Measurements from ENCODE around the gene RNF182. TPM values are rescaled to one million over a fixed set of nuclear protein-coding genes. Genes with fewer than 3 reads are reported as not detected.
A peak's percentile ranks its signal among the peaks of the same experiment; 100 is the strongest.

Gene RNF182
- total and polyA plus RNA-seq, 9 of the 15 experiments (the other 6 are each of a cell fraction or from before 2014, with no cell fraction given) = 12.8 to 22.8 (median 17.5) TPM

GRCh38 chr6:13946506-13946905, 21.8 kb downstream of the RNF182 start:
- H3K79me2 ChIP-seq (ENCODE audit: control insufficient read depth, insufficient read depth, low read length) = peaks cover 42% of the 10 kb centered on the region; the same call in 2 of the 3 replicates
- FAIRE-seq (no peak), ATAC-seq (no peak), DNase-seq (ENCODE audit: extremely low read depth in 1 of 4, low spot score in 3 of 4) (no peak)
- no peaks in the 10 kb centered on the region for H3K27me3 ChIP-seq (ENCODE audit: control insufficient read depth in 2 of 2, insufficient read depth in 2 of 2, low read length in 2 of 2)
- H4K20me1 ChIP-seq (replicated peaks; ENCODE audit: control insufficient read depth, insufficient read depth, low read length) = no peaks in the 10 kb centered on the region
- H3K4me1 ChIP-seq (replicated peaks in 1 of 2; ENCODE audit: control insufficient read depth in 2 of 2, insufficient read depth in 2 of 2, low read length in 2 of 2) = no peaks in the 10 kb centered on the region
- no peak overlapping the region for H3K4me2 ChIP-seq (ENCODE audit: insufficient read depth, low read length)
- in situ Hi-C loops (cut with MboI) (no loop called here), intact Hi-C loops (cut with micrococcal nuclease) (no loop called here)
- POLR2A ChIA-PET = no interaction called here
- no peaks in the 10 kb centered on the region for H3K9me1 ChIP-seq (ENCODE audit: control insufficient read depth, insufficient read depth, low read length)
- H3K27ac ChIP-seq (ENCODE audit: extremely low read depth, low read depth, low read length) = no peak overlapping the region
- BruUV-seq (replicated peaks) = no TSS peak
- H3K9ac ChIP-seq (ENCODE audit: insufficient read depth in 1 of 2, low read depth in 2 of 2, low read length in 2 of 2) = no peak overlapping the region
- CTCF ChIA-PET (ENCODE audit: low intra/inter-chr PET ratio) = no interaction called here
- H3K4me3 ChIP-seq = no peak overlapping the region
- no peak overlapping the region for H2AFZ ChIP-seq (ENCODE audit: low read depth, low read length)
- H3K36me3 ChIP-seq (ENCODE audit: control insufficient read depth, insufficient read depth, low read length) = no peaks in the 10 kb centered on the region
- H3K9me3 ChIP-seq (replicated peaks; ENCODE audit: control insufficient read depth, insufficient read depth, low read depth, low read length) = peaks cover 18% of the 10 kb centered on the region
- TF ChIP-seq SMAD4 (CRISPR knock-in tag; conservative IDR thresholded peaks at IDR 0.05) (peak; percentile 38; the same call in 1 of the 2 replicates), ZNF592 (IDR thresholded peaks at IDR 0.05) (peak; percentile 92), ID3 (CRISPR knock-in tag; IDR thresholded peaks at IDR 0.05) (no peak), ID3 (tag; IDR thresholded peaks at IDR 0.05) (peak; percentile 90), HNRNPL (IDR thresholded peaks at IDR 0.05; ENCODE audit: low read depth, low read length) (no peak), NR2C1 (IDR thresholded peaks at IDR 0.05) (no peak), NR2C1 (tag; IDR thresholded peaks at IDR 0.05) (peak; percentile 67; the same call in 1 of the 2 replicates), ZNF354B (CRISPR knock-in tag; IDR thresholded peaks at IDR 0.05) (no peak), ZNF586 (CRISPR knock-in tag; conservative IDR thresholded peaks at IDR 0.05) (0 out of 2 replicates have a peak, but pooled peaks have one; percentile 36), CREB3 (tag; conservative IDR thresholded peaks at IDR 0.05; ENCODE audit: low read depth) (peak; percentile 75), CXXC5 (CRISPR knock-in tag; IDR thresholded peaks at IDR 0.05) (peak; percentile 16), HNRNPH1 (optimal IDR thresholded peaks at IDR 0.05; ENCODE audit: low read depth, low read length) (no peak), IRF9 (tag; IDR thresholded peaks at IDR 0.05) (0 out of 2 replicates have a peak, but pooled peaks have one; percentile 54), MEF2D (tag; conservative IDR thresholded peaks at IDR 0.05; ENCODE audit: low read depth) (peak; percentile 52; the same call in 1 of the 2 replicates), PTRF (tag; IDR thresholded peaks at IDR 0.05) (peak; percentile 68; the same call in 1 of the 2 replicates), RFX5 (IDR thresholded peaks at IDR 0.05; ENCODE audit: low read depth, low read length) (no peak), DDX20 (tag; IDR thresholded peaks at IDR 0.05; ENCODE audit: low read depth) (peak; percentile 75; the same call in 1 of the 2 replicates), POLR2G (IDR thresholded peaks at IDR 0.05; ENCODE audit: low read depth, low read length) (no peak)
